Measurements from ENCODE around the gene EIF2A. TPM values are rescaled to one million over a fixed set of nuclear protein-coding genes. Genes with fewer than 3 reads are reported as not detected.
A peak's percentile ranks its signal among the peaks of the same experiment; 100 is the strongest.

EIF2A gene
- total and polyA plus RNA-seq, 4 experiments from 2014 or later, result 49.3 to 95.3 (median 74.8) TPM

- Histone ChIP-seq H3K4me1 (ENCODE audit: insufficient read depth, low read length) (no peaks in the 10 kb centered on the region), H3K9me3 (ENCODE audit: control insufficient read depth in 1 of 2, low read length in 2 of 2) (no peaks in the 10 kb centered on the region), H3K4me3 (ENCODE audit: low read length in 2 of 2) (no peak overlapping the region), H3K27me3 (ENCODE audit: insufficient read depth, low read length) (no peaks in the 10 kb centered on the region), H3K27ac (ENCODE audit: low read depth, low read length) (no peak overlapping the region), H3K36me3 (ENCODE audit: insufficient read depth, low read length) (no peaks in the 10 kb centered on the region)
- H3K36me3 Mint-ChIP-seq, result no peaks in the 10 kb centered on the region
- no peak overlapping the region for H3K27ac Mint-ChIP-seq
- DNase-seq, result no peak
- intact Hi-C loops (cut with micrococcal nuclease), result loop anchor here (2.0 kb wide), 1 partner anchor 619 kb away; no protein-coding TSS in a partner anchor
- H3K27me3 Mint-ChIP-seq, result no peaks in the 10 kb centered on the region
- peaks cover 0 to 5% (median 4%) of the 10 kb centered on the region in 4 donors for H3K4me1 Mint-ChIP-seq
- POLR2A ChIA-PET (ENCODE audit: partially characterized antibody), result no interaction called here
- CTCF ChIA-PET (ENCODE audit: partially characterized antibody), result interaction anchor here (0.9 to 2.0 kb wide), 10 partner anchors 8 to 623 kb away, joined by 3 to 6 read pairs (median 4); no protein-coding TSS in a partner anchor
- no peak overlapping the region for H3K4me3 Mint-ChIP-seq
- H3K9me3 Mint-ChIP-seq, result no peaks in the 10 kb centered on the region
Measured at GRCh38 chr3:150527464-150528255, 18.9 kb upstream of the EIF2A start.

- no peak overlapping the region for H3K27ac ChIP-seq (ENCODE audit: low read depth, low read length)
- no peak overlapping the region for H3K4me3 Mint-ChIP-seq
- DNase-seq, result peak in 4 of 5 donors; percentile 25 to 42 (median 28)
- H3K9me3 Mint-ChIP-seq, result no peaks in the 10 kb centered on the region
- H3K36me3 Mint-ChIP-seq, result no peaks in the 10 kb centered on the region
- no peaks in the 10 kb centered on the region for H3K4me1 ChIP-seq (ENCODE audit: insufficient read depth, low read length)
- H3K27me3 ChIP-seq (ENCODE audit: insufficient read depth, low read length), result no peaks in the 10 kb centered on the region
- H3K27ac Mint-ChIP-seq, result no peak overlapping the region
- H3K9me3 ChIP-seq (ENCODE audit: control insufficient read depth in 1 of 2, low read length in 2 of 2), result no peaks in the 10 kb centered on the region
- CTCF ChIA-PET (ENCODE audit: partially characterized antibody), result interaction anchor here (0.7 to 2.0 kb wide), 8 partner anchors 8 to 623 kb away, joined by 3 to 6 read pairs (median 4); no protein-coding TSS in a partner anchor
- POLR2A ChIA-PET (ENCODE audit: partially characterized antibody), result no interaction called here
- no peaks in the 10 kb centered on the region for H3K36me3 ChIP-seq (ENCODE audit: insufficient read depth, low read length)
- H3K4me1 Mint-ChIP-seq, result peaks cover 0 to 5% (median 4%) of the 10 kb centered on the region in 4 donors
- no peaks in the 10 kb centered on the region for H3K27me3 Mint-ChIP-seq
- H3K4me3 ChIP-seq (ENCODE audit: low read length in 2 of 2), result no peak overlapping the region
- intact Hi-C loops (cut with micrococcal nuclease), result loop anchor here (2.0 kb wide), 1 partner anchor 618 kb away; no protein-coding TSS in a partner anchor
Measured at GRCh38 chr3:150528354-150528797, 18.2 kb upstream of the EIF2A start.

- H3K4me1 ChIP-seq (ENCODE audit: insufficient read depth, low read length), result no peaks in the 10 kb centered on the region
- no peak overlapping the region for H3K4me3 Mint-ChIP-seq
Measured at GRCh38 chr3:150531775-150532174, 14.8 kb upstream of the EIF2A start.

GRCh38 chr3:150535204-150535603, 11.4 kb upstream of the EIF2A start:
- DNase-seq, result no peak
- no peaks in the 10 kb centered on the region for H3K9me3 Mint-ChIP-seq
- H3K9me3 ChIP-seq (ENCODE audit: control insufficient read depth in 1 of 2, low read length in 2 of 2), result no peaks in the 10 kb centered on the region
- intact Hi-C loops (cut with micrococcal nuclease), result no loop called here
- H3K27ac ChIP-seq (ENCODE audit: low read depth, low read length), result no peak overlapping the region
- H3K36me3 ChIP-seq (ENCODE audit: insufficient read depth, low read length), result no peaks in the 10 kb centered on the region
- no peaks in the 10 kb centered on the region for H3K4me1 ChIP-seq (ENCODE audit: insufficient read depth, low read length)
- no peaks in the 10 kb centered on the region for H3K27me3 ChIP-seq (ENCODE audit: insufficient read depth, low read length)
- H3K36me3 Mint-ChIP-seq, result peaks cover 0 to 4% of the 10 kb centered on the region in 2 donors
- peaks cover 0 to 5% (median 5%) of the 10 kb centered on the region in 4 donors for H3K4me1 Mint-ChIP-seq
- no peak overlapping the region for H3K4me3 ChIP-seq (ENCODE audit: low read length in 2 of 2)
- H3K27me3 Mint-ChIP-seq, result no peaks in the 10 kb centered on the region
- no peak overlapping the region for H3K4me3 Mint-ChIP-seq
- ChIA-PET CTCF (ENCODE audit: partially characterized antibody) (interaction anchor here (0.6 kb wide), 1 partner anchor 70 kb away, joined by 3 read pairs; no protein-coding TSS in a partner anchor), POLR2A (ENCODE audit: partially characterized antibody) (interaction anchor here (0.6 kb wide), 1 partner anchor 67 kb away, joined by 3 read pairs; the partner anchor contains the start of gene SELENOT)
- no peak overlapping the region for H3K27ac Mint-ChIP-seq

More at GRCh38 chr3:150531775-150532174, 14.8 kb upstream of the EIF2A start:
- Mint-ChIP-seq H3K27ac (no peak overlapping the region), H3K36me3 (peaks cover 0 to 4% of the 10 kb centered on the region in 2 donors), H3K27me3 (no peaks in the 10 kb centered on the region), H3K4me1 (peaks cover 0 to 5% (median 4%) of the 10 kb centered on the region in 4 donors), H3K9me3 (no peaks in the 10 kb centered on the region)
- intact Hi-C loops (cut with micrococcal nuclease), result no loop called here
- Histone ChIP-seq H3K27me3 (ENCODE audit: insufficient read depth, low read length) (no peaks in the 10 kb centered on the region), H3K9me3 (ENCODE audit: control insufficient read depth in 1 of 2, low read length in 2 of 2) (no peaks in the 10 kb centered on the region), H3K4me3 (ENCODE audit: low read length in 2 of 2) (no peak overlapping the region), H3K27ac (ENCODE audit: low read depth, low read length) (no peak overlapping the region), H3K36me3 (ENCODE audit: insufficient read depth, low read length) (no peaks in the 10 kb centered on the region)
- ChIA-PET POLR2A (ENCODE audit: partially characterized antibody) (interaction anchor here (0.6 kb wide), 1 partner anchor 227 kb away, joined by 3 read pairs; no protein-coding TSS in a partner anchor), CTCF (ENCODE audit: partially characterized antibody) (no interaction called here)
- DNase-seq, result no peak

- intact Hi-C loops (cut with micrococcal nuclease), result no loop called here
- H3K36me3 Mint-ChIP-seq, result peaks cover 7 to 11% of the 10 kb centered on the region in 2 donors
- H3K4me1 Mint-ChIP-seq, result peaks cover 13 to 25% (median 20%) of the 10 kb centered on the region in 4 donors
- H3K9me3 Mint-ChIP-seq, result no peaks in the 10 kb centered on the region
- no peaks in the 10 kb centered on the region for H3K9me3 ChIP-seq (ENCODE audit: control insufficient read depth in 1 of 2, low read length in 2 of 2)
- H3K27ac ChIP-seq (ENCODE audit: low read depth, low read length), result no peak overlapping the region
- H3K27me3 ChIP-seq (ENCODE audit: insufficient read depth, low read length), result no peaks in the 10 kb centered on the region
- H3K27me3 Mint-ChIP-seq, result no peaks in the 10 kb centered on the region
- DNase-seq, result no peak
- peaks cover 21% of the 10 kb centered on the region for H3K4me1 ChIP-seq (ENCODE audit: insufficient read depth, low read length)
- no peak overlapping the region for H3K4me3 Mint-ChIP-seq
- no peak overlapping the region for H3K4me3 ChIP-seq (ENCODE audit: low read length in 2 of 2)
- H3K27ac Mint-ChIP-seq, result peak overlapping the region in 5 of 7 donors; percentile 32 to 65 (median 39)
- H3K36me3 ChIP-seq (ENCODE audit: insufficient read depth, low read length), result peaks cover 10% of the 10 kb centered on the region
- ChIA-PET POLR2A (ENCODE audit: partially characterized antibody) (interaction anchor here (0.6 to 2.4 kb wide), 3 partner anchors 8 to 225 kb away, joined by 3 to 8 read pairs (median 7); partner anchors contain the start of genes EIF2A, SELENOT, SERP1 and SIAH2), CTCF (ENCODE audit: partially characterized antibody) (interaction anchor here (1.1 kb wide), 1 partner anchor 226 kb away, joined by 3 read pairs; no protein-coding TSS in a partner anchor)
Measured at GRCh38 chr3:150538324-150539208, 8.0 kb upstream of the EIF2A start.

GRCh38 chr3:150540297-150540696, 6.3 kb upstream of the EIF2A start:
- no peaks in the 10 kb centered on the region for H3K9me3 Mint-ChIP-seq
- peaks cover 22 to 41% (median 33%) of the 10 kb centered on the region in 4 donors for H3K4me1 Mint-ChIP-seq
- no peaks in the 10 kb centered on the region for H3K9me3 ChIP-seq (ENCODE audit: control insufficient read depth in 1 of 2, low read length in 2 of 2)
- DNase-seq, result no peak
- no peak overlapping the region for H3K4me3 ChIP-seq (ENCODE audit: low read length in 2 of 2)
- intact Hi-C loops (cut with micrococcal nuclease), result no loop called here
- H3K27ac ChIP-seq (ENCODE audit: low read depth, low read length), result no peak overlapping the region
- H3K36me3 ChIP-seq (ENCODE audit: insufficient read depth, low read length), result peaks cover 10% of the 10 kb centered on the region
- H3K27me3 ChIP-seq (ENCODE audit: insufficient read depth, low read length), result no peaks in the 10 kb centered on the region
- ChIA-PET POLR2A (ENCODE audit: partially characterized antibody) (interaction anchor here (2.7 kb wide), 1 partner anchor 223 kb away, joined by 8 read pairs; the partner anchor contains the start of gene SIAH2), CTCF (ENCODE audit: partially characterized antibody) (interaction anchor here (1.0 kb wide), 1 partner anchor 248 kb away, joined by 3 read pairs; no protein-coding TSS in a partner anchor)
- peaks cover 38% of the 10 kb centered on the region for H3K4me1 ChIP-seq (ENCODE audit: insufficient read depth, low read length)
- H3K27me3 Mint-ChIP-seq, result no peaks in the 10 kb centered on the region
- peak overlapping the region in 2 of 7 donors; percentile 10 to 42 for H3K27ac Mint-ChIP-seq
- H3K4me3 Mint-ChIP-seq, result no peak overlapping the region
- H3K36me3 Mint-ChIP-seq, result peaks cover 4 to 27% of the 10 kb centered on the region in 2 donors

Measured in CD4-positive, alpha-beta memory T cell (primary cell).